Esophagus (tissue), 2 donors: Measurements from ENCODE around the gene LRTM1. TPM values are rescaled to one million over a fixed set of nuclear protein-coding genes. Genes with fewer than 3 reads are reported as not detected.

Experiments used
- H3K27ac ChIP-seq, 2 donors: one replicate each; pipeline ENCODE4 v1.5.1; 2013; ENCODE audit warnings: low read depth in 2 of 2, mild to moderate bottlenecking in 2 of 2, inconsistent platforms in 1 of 2, low read length in 1 of 2, moderate library complexity in 1 of 2
- H3K27me3 ChIP-seq, 2 donors: one replicate each; pipeline ENCODE4 v1.6.1; 2013; ENCODE audit warnings: low read length in 2 of 2, control low read depth in 1 of 2, mild to moderate bottlenecking in 1 of 2; ENCODE audit not compliant: insufficient read depth in 2 of 2, control insufficient read depth in 1 of 2
- H3K36me3 ChIP-seq, 2 donors: one replicate each; pipeline ENCODE4 v1.6.1; 2013; ENCODE audit warnings: low read length in 1 of 2; ENCODE audit not compliant: control insufficient read depth in 2 of 2, insufficient read depth in 2 of 2
- H3K4me1 ChIP-seq, 2 donors: one replicate each; pipeline ENCODE4 v1.6.1; 2013; ENCODE audit warnings: low read length in 1 of 2; ENCODE audit not compliant: control insufficient read depth in 2 of 2, insufficient read depth in 2 of 2
- H3K4me3 ChIP-seq, 2 donors: one replicate each; pipeline ENCODE4 v1.5.1; 2013; ENCODE audit warnings: low read length in 2 of 2, mild to moderate bottlenecking in 2 of 2, low read depth in 1 of 2, moderate library complexity in 1 of 2
- H3K9me3 ChIP-seq, 2 donors: one replicate each; pipeline ENCODE4 v1.6.1; 2013; ENCODE audit warnings: mild to moderate bottlenecking in 2 of 2, low read depth in 1 of 2, low read length in 1 of 2, moderate library complexity in 1 of 2; ENCODE audit not compliant: control insufficient read depth in 2 of 2, insufficient read depth in 1 of 2
- WGBS, 2 donors: extraction: QIAGEN DNeasy Blood & Tissue Kit; methylation state at CpG; one replicate each; pipeline ENCODE4 v1.1.7; 2013; 5-methylcytosine and 5-hydroxymethylcytosine counted together
- polyA plus RNA-seq, 2 donors: library from polyadenylated mRNA; stranded (reverse); fragments of 200-250 nt; gene quantifications; one replicate each; pipeline ENCODE4 v1.2.3, GENCODE V29; 2013
- donor health status: healthy with polysubstance abuse.
- donor health status: Bipolar disorder and iron deficiency.

LRTM1 gene
- polyA plus RNA-seq, 2 donors, result not detected

DNA sequence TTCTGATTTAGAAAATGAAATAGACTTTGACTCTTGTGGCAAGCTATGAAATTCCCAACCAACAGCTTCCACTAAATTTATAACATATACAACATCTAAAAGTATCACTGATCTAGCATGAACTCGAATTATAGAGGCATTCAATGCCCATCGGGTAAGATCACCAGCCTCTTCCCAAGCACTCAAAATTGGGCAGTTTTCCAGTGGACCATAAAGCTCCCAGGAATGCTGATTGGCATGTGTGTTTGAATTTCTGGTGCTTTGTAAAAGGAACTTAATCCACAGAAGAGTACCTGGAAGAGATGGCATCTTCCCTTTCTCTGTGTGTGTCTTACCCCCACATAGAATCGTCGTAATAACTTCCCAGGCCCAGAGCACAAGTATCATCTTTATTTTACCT, 10.0 kb downstream of the LRTM1 start:
- no peak overlapping the region for H3K27ac ChIP-seq
- 78 to 89% methylated on average over 4 of the region's 4 CpGs for WGBS, 2 donors

DNA sequence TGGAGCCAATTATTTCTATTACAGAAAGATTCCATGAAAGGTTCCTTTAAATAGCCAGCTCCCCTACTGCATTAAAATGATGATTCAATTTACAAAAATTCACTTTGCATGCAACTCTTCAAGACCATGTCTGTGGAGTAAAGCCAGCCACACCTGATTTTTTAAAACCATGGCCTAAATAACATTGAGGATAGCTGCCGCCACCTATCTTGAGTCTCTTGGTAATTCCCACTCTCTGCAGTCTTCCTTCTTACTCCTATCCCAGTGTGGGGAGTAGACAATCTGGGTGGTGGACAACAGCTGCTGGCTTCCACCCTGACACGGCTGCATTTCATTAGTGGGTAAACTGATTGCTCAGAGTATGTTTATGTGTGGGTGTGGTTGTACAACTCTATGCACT, 10.7 kb downstream of the LRTM1 start:
- Histone ChIP-seq H3K36me3 (no peaks in the 10 kb centered on the region), H3K9me3 (no peaks in the 10 kb centered on the region), H3K4me3 (no peak overlapping the region), H3K4me1 (no peaks in the 10 kb centered on the region), H3K27me3 (no peaks in the 10 kb centered on the region), H3K27ac (no peak overlapping the region)
- WGBS, 2 donors, result 90 to 95% methylated on average over 2 of the region's 2 CpGs

More for the DNA sequence above, 10.0 kb downstream of the LRTM1 start:
- Histone ChIP-seq H3K4me1 (no peaks in the 10 kb centered on the region), H3K27me3 (no peaks in the 10 kb centered on the region), H3K4me3 (no peak overlapping the region), H3K36me3 (no peaks in the 10 kb centered on the region), H3K9me3 (no peaks in the 10 kb centered on the region)

DNA sequence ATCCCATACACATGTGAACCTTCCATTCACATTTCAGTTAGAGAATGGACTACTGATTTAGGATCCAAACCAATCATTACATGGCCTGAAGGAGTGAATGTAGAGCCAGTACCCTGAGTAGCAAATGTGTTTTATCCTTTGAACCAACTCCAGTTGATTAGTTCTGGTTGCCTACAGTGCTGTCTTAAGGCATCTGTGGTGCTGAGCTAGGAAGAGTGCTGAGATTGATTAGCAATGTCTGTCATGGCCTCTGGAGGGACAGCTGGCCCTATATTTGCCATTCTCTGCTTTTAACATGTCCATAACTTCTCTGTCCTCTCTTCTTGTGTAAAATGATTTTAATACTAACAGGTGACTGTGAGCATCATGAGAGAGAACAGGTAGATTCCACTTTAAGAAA, 11.1 kb downstream of the LRTM1 start:
- Histone ChIP-seq H3K36me3 (no peaks in the 10 kb centered on the region), H3K4me3 (no peak overlapping the region), H3K27ac (no peak overlapping the region)

DNA sequence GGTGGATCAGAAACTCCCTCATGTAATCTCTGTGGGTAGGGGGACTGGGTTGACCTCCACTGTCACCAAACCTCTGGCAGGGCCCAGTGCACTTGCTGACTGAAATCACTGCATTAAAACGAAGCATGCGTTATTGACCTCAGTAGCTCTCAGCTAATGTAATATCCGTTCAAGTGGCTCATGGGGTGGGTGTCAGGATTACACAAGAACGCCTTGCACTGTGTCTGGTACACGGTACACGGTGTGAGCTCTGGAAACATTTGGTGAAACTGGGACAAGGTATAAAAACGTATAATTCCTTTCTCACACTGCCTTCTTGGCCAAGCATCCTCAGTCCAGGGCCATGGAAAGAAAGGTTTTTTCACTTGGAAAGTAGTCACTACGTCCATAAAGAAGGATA, 11.9 kb downstream of the LRTM1 start:
- Histone ChIP-seq H3K27me3 (no peaks in the 10 kb centered on the region), H3K36me3 (no peaks in the 10 kb centered on the region), H3K4me3 (no peak overlapping the region), H3K27ac (no peak overlapping the region), H3K4me1 (no peaks in the 10 kb centered on the region), H3K9me3 (no peaks in the 10 kb centered on the region)
- WGBS, 2 donors, result 86 to 89% methylated on average over 8 of the region's 8 CpGs

More for the DNA sequence above, 11.1 kb downstream of the LRTM1 start:
- H3K27me3 ChIP-seq, result no peaks in the 10 kb centered on the region
- no peaks in the 10 kb centered on the region for H3K9me3 ChIP-seq
- no peaks in the 10 kb centered on the region for H3K4me1 ChIP-seq

DNA sequence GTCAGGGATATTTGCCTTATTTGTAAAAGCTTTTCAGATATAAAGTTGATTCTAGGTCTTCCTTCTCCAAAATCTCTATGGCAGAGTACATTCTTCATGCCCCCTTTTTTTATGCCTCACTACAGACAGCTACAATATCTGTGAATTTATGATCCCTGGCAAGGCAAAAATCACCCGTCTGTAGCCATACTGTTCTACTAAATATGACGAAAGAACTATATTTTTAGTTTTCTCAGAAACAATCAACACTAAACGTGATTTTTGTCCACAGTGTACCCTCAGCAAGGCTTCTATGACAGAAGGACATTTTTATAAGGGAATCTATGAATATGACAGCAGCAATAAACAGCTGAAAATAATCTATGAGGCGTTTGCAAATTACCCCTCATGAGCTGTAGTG, 12.7 kb downstream of the LRTM1 start:
- Histone ChIP-seq H3K27ac (no peak overlapping the region), H3K9me3 (no peaks in the 10 kb centered on the region), H3K4me3 (no peak overlapping the region), H3K36me3 (no peaks in the 10 kb centered on the region), H3K27me3 (no peaks in the 10 kb centered on the region), H3K4me1 (no peaks in the 10 kb centered on the region)
- 49 to 62% methylated on average over 4 of the region's 4 CpGs for WGBS, 2 donors

DNA sequence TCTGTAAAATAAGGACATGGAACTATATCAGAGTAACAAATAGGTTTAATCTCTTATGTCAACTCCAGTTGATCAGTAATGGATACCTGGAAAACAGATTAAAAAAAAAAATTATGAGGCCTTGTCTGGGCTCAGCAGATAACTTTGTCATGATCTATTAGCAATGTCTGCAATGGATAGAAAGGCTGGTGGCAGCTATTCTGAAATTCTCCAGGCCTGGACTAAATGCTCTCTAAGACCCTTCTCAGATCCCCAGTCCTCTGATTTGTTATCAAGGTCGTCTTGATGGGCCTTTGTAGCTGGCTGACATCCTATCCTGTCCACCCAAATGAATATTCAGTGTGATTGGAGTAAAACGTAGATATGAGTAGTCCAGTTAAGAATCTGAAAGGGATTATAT, 13.7 kb downstream of the LRTM1 start:
- no peak overlapping the region for H3K27ac ChIP-seq
- no peaks in the 10 kb centered on the region for H3K9me3 ChIP-seq
- WGBS, 2 donors, result 65 to 73% methylated on average over 2 of the region's 2 CpGs
- no peaks in the 10 kb centered on the region for H3K4me1 ChIP-seq
- H3K27me3 ChIP-seq, result no peaks in the 10 kb centered on the region
- H3K4me3 ChIP-seq, result no peak overlapping the region
- no peaks in the 10 kb centered on the region for H3K36me3 ChIP-seq

DNA sequence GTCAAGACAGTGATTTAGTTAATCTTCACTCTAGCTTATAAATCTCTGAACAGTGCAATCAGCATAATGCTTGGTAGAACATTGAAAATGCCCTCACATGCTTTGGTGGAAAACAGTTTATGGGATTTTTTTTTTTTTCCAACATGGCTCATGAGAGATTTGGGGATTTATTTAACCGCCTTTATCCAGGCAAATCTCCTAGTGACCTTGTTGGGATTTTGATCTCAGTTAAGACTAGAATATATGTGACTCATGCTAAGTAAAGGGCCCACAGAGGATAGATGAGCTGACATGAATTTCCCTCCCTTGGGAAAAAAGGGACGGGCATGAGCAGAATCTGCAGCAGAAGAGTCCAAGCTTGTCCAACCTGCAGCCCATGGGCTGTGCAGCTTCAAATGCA, 18.7 kb downstream of the LRTM1 start:
- no peaks in the 10 kb centered on the region for H3K36me3 ChIP-seq
- H3K27me3 ChIP-seq, result no peaks in the 10 kb centered on the region
- no peak overlapping the region for H3K4me3 ChIP-seq
- no peaks in the 10 kb centered on the region for H3K4me1 ChIP-seq
- 49 to 58% methylated on average over 2 of the region's 2 CpGs for WGBS, 2 donors
- H3K27ac ChIP-seq, result no peak overlapping the region
- H3K9me3 ChIP-seq, result no peaks in the 10 kb centered on the region

DNA sequence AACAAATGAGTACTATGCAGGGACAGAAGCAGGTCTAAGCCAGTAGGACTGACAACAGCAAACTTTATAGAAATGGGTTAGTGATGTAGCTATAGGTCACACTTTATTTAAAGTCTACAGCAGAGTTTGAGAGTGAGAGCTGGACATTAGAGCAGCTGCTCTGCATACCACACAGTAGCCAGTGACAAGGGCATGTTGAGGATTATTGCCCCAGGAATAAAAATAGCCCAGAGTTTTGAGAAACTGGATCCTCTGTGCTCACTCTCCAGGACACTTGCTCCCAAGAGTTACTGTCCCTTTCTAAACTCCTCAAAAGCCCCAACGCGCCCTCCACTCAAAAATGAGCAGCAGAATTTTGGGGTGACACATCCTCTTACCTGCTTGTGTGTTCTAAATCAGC, 21.1 kb downstream of the LRTM1 start:
- Histone ChIP-seq H3K27me3 (no peaks in the 10 kb centered on the region), H3K4me3 (no peak overlapping the region)
- WGBS, 2 donors, result 88 to 98% methylated on average over 2 of the region's 2 CpGs

DNA sequence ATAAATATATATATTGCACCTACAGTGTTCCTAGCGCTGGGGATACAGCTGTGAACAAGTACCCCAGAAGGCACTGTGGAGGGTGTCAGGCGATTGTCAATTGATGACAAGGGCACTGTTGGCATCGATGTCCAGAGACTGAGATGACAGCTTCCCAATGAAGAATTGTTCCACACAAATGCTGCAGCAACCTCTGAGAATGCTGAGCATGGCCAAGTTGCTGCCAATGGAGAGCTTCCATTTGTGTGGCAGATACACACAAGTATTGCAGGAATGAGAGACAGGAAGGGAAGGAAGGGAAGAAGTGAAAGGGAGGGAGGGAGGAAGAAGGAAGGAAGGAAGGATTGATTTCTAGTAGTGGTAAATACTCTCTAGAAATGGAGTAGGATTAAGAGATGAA, 21.9 kb downstream of the LRTM1 start:
- Histone ChIP-seq H3K9me3 (no peaks in the 10 kb centered on the region), H3K4me3 (no peak overlapping the region), H3K36me3 (no peaks in the 10 kb centered on the region), H3K27me3 (no peaks in the 10 kb centered on the region), H3K27ac (no peak overlapping the region), H3K4me1 (no peaks in the 10 kb centered on the region)
- 90 to 94% methylated on average over 3 of the region's 3 CpGs for WGBS, 2 donors

More for the DNA sequence above, 21.1 kb downstream of the LRTM1 start:
- Histone ChIP-seq H3K9me3 (no peaks in the 10 kb centered on the region), H3K4me1 (no peaks in the 10 kb centered on the region), H3K27ac (no peak overlapping the region), H3K36me3 (no peaks in the 10 kb centered on the region)

DNA sequence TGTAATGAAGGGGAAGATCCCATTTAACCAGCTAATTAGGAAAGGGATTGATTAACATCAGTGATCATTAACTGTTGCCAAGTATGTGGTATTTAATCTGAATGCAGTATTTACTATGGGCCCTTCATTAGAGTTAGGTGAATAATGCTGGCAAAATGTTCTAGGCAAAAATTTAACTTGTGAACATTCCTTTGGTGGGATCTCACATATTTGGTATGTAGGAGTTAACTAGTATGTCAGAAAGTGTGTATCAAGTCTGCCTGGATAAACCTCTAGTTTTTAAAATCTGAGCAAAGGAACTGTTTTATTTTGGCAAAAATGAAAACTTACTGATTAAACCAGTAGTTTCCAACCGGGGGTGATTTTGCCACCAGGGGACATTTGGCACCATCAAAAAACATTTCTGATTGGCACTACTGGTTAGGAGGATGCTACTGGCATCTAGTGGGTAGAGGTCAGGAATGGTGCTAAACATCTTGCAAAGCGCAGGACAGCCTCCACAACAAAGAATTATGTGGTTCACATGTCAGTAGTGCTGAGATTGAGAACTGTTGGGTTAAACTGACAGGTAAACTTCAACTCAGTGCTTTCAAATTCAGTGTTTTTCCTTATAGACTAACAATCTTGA, 22.5 kb downstream of the LRTM1 start:
- H3K4me1 ChIP-seq, result no peaks in the 10 kb centered on the region
- no peaks in the 10 kb centered on the region for H3K9me3 ChIP-seq
- no peaks in the 10 kb centered on the region for H3K27me3 ChIP-seq
- no peak overlapping the region for H3K27ac ChIP-seq
- H3K4me3 ChIP-seq, result no peak overlapping the region
- 80 to 85% methylated on average over 2 of the region's 2 CpGs for WGBS, 2 donors
- H3K36me3 ChIP-seq, result no peaks in the 10 kb centered on the region
